ENCODE data around the gene SPAG17.

DNA sequence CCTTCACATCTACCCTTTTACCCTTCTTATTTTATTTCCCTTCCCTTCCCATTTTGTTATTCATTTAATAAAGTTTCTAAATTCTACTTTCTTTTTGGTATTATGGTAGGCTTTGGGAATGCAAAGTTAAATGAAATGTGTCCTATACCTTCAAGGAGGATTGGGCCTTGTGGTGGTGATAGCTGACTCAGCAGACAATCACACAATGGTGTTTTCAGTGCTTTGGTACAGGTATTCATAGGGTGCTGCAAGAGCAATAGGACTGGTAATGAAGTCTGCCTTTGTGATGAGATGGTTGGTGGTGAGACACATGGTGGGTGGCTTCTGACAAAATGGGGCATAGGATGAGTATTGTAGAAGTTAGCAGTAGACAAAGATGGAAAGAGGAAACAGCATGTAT is 21.9 kb upstream of the SPAG17 start:
- TF ChIP-seq, protein P1, sequence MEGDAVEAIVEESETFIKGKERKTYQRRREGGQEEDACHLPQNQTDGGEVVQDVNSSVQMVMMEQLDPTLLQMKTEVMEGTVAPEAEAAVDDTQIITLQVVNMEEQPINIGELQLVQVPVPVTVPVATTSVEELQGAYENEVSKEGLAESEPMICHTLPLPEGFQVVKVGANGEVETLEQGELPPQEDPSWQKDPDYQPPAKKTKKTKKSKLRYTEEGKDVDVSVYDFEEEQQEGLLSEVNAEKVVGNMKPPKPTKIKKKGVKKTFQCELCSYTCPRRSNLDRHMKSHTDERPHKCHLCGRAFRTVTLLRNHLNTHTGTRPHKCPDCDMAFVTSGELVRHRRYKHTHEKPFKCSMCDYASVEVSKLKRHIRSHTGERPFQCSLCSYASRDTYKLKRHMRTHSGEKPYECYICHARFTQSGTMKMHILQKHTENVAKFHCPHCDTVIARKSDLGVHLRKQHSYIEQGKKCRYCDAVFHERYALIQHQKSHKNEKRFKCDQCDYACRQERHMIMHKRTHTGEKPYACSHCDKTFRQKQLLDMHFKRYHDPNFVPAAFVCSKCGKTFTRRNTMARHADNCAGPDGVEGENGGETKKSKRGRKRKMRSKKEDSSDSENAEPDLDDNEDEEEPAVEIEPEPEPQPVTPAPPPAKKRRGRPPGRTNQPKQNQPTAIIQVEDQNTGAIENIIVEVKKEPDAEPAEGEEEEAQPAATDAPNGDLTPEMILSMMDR (conservative IDR thresholded peaks at IDR 0.05 in 1 of 2, IDR thresholded peaks at IDR 0.05 in 1 of 2; ENCODE audit: low read depth in 1 of 2, low read length in 2 of 2): no peak
- no peak for TF ChIP-seq EZH2 (IDR thresholded peaks at IDR 0.05; ENCODE audit: low read length, missing control alignments)
